Activated naive CD4-positive, alpha-beta T cell treated with anti-CD3 and anti-CD28 coated beads, Interleukin-2, amount 50 U/mL, for 24 hours (primary cell): Measurements from ENCODE around the gene BTBD8.
"Not testable (repeated sequence)": the region's sequence is repeated elsewhere in the genome, so short reads cannot be mapped to it uniquely, and the experiment has no call there.

Experiments used
- H3K27ac Mint-ChIP-seq: one replicate; pipeline ENCODE4 v1.8.0; 2021; ENCODE audit warnings: mild to moderate bottlenecking, mixed read lengths
- H3K27me3 Mint-ChIP-seq: one replicate; pipeline ENCODE4 v1.8.0; 2021; ENCODE audit warnings: mixed read lengths
- H3K36me3 Mint-ChIP-seq: one replicate; pipeline ENCODE4 v1.8.0; 2021; ENCODE audit warnings: mixed read lengths
- H3K4me1 Mint-ChIP-seq: one replicate; pipeline ENCODE4 v1.8.0; 2021; ENCODE audit warnings: mixed read lengths
- H3K4me3 Mint-ChIP-seq: one replicate; pipeline ENCODE4 v1.8.0; 2021; ENCODE audit warnings: mild to moderate bottlenecking, mixed read lengths
- H3K9me3 Mint-ChIP-seq: one replicate; pipeline ENCODE4 v1.8.0; 2021; ENCODE audit warnings: mixed read lengths

Gene BTBD8

DNA sequence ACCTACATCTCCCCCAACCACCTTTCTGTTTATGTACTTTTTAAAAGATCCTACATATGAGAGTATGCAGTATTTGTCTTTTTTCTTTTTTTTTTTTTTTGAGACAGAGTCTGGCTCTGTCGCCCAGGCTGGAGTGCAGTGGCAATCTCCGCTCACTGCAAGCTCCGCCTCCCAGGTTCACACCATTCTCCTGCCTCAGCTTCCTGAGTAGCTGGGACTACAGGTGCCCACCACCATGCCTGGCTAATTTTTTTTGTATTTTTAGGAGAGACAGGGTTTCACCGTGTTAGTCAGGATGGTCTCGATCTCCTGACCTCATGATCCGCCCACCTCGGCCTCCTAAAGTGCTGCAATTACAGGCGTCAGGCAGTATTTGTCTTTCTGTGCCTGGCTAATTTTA lies 2.1 kb upstream of the BTBD8 start:
- H3K4me3 Mint-ChIP-seq, H3K27ac Mint-ChIP-seq, H3K36me3 Mint-ChIP-seq, H3K9me3 Mint-ChIP-seq, H3K27me3 Mint-ChIP-seq: not testable (repeated sequence)
- peaks cover 23% of the 10 kb centered on the region for H3K4me1 Mint-ChIP-seq

DNA sequence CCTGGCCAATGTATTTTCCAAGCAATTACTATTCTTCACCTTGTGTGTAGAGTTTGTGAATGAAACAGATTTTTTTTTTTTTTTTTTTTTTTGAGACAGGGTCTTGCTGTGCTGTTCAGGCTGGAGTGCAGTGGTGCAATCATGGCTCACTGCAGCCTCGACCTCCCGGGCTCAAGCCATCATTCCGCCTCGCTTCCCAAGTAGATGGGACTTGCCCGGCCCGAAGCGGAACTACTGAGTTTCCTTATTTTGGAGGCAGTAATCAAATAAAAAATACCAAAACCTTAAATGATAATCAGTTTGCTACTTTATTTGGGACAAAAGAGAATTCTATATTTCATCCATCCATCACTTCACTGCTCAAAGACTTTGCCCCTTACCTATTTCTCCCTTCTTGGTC lies 704 bp upstream of the BTBD8 start:
- Mint-ChIP-seq H3K4me1 (peaks cover 27% of the 10 kb centered on the region), H3K4me3 (peak overlapping the region; percentile 40), H3K9me3 (no peaks in the 10 kb centered on the region), H3K27ac (no peak overlapping the region), H3K27me3 (no peaks in the 10 kb centered on the region), H3K36me3 (no peaks in the 10 kb centered on the region)

DNA sequence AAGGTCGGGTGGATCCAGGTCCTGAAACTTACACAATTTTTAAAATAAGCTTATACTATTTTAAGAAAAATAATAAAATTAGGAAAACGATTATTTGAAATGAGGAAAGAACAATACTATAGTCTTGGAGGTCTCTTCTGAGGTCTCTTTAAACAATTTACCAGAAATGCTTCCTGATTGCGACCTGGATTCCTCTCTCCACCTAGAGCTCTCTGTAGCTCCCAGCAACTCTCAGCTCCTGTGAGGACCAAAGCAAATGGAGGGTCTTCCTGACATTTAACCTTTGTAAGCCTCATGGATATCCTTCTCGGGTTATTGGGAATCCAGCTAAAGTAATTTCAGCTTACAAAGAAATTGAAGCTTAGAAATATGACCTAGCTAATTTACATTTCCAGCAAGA lies 886 bp downstream of the BTBD8 start:
- Mint-ChIP-seq H3K27me3 (no peaks in the 10 kb centered on the region), H3K27ac (peak overlapping the region; percentile 32), H3K4me1 (peaks cover 34% of the 10 kb centered on the region), H3K9me3 (no peaks in the 10 kb centered on the region), H3K4me3 (peak overlapping the region; percentile 98), H3K36me3 (peaks cover 7% of the 10 kb centered on the region)

DNA sequence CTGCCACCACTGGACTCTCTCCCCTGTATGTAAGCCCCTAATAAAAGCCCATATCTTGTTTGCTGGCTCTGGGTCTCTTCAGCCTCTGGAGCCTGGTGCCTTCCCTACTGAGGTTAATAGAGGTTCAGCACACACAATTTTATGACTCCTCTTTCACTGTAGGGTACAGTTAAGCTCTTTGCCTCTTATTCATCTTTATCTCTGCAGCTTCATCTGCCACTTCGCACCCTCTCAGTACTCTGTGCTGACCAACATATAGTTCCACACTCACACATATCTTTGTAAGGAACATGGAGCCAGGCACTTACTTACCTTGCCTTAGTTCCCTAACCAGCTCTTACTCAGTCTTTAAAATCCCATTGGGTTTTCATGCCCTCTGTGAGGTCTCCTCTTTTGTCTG lies 4.5 kb downstream of the BTBD8 start:
- Mint-ChIP-seq H3K27me3 (no peaks in the 10 kb centered on the region), H3K4me3 (no peak overlapping the region)

DNA sequence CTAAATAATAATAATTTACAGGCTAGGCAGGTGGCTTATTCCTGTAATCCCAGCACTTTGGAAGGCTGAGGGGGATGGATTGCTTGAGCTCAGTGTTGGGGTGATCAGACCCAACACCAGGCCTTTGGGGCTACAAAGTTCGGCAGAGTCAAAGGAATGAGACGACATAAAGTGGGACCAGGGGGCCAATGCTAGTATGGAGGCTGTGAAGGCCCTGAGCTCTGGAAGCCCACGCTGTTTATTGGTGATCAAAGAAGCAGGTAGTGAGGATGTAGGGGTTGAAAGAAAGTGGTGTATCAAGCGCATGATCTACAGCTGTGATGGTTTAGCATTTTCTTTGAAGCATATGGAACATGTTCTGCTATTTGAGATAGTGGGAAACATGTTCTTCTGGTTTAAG lies 5.6 kb downstream of the BTBD8 start:
- peaks cover 24% of the 10 kb centered on the region for H3K4me1 Mint-ChIP-seq
- no peaks in the 10 kb centered on the region for H3K27me3 Mint-ChIP-seq
- no peaks in the 10 kb centered on the region for H3K9me3 Mint-ChIP-seq
- H3K4me3 Mint-ChIP-seq, result no peak overlapping the region
- H3K36me3 Mint-ChIP-seq, result peaks cover 19% of the 10 kb centered on the region
- H3K27ac Mint-ChIP-seq, result no peak overlapping the region

More for the DNA sequence above, 4.5 kb downstream of the BTBD8 start:
- Mint-ChIP-seq H3K9me3 (no peaks in the 10 kb centered on the region), H3K4me1 (peaks cover 34% of the 10 kb centered on the region), H3K27ac (no peak overlapping the region), H3K36me3 (peaks cover 13% of the 10 kb centered on the region)

DNA sequence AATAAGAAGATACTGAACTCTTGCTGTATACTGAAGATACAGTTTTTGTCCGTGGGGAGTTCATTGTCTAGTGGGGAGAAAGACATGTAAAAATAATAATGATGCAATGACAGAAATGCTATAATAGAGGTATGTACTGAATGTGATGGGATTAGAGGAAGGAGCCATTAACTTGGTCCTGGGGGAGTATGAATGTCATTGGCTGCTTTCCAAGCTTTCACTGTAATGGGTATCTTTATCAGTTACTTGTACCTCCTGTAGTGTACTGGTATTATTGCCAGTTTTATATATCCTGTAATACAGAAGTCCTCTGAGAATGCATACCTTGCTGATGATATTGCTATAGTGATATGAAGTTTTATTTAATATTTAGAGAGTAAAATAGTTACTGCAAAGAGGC lies 7.4 kb downstream of the BTBD8 start:
- H3K27me3 Mint-ChIP-seq, result no peaks in the 10 kb centered on the region
- H3K27ac Mint-ChIP-seq, result no peak overlapping the region
- H3K9me3 Mint-ChIP-seq, result no peaks in the 10 kb centered on the region
- H3K36me3 Mint-ChIP-seq, result peaks cover 21% of the 10 kb centered on the region
- H3K4me3 Mint-ChIP-seq, result no peak overlapping the region
- peaks cover 14% of the 10 kb centered on the region for H3K4me1 Mint-ChIP-seq

DNA sequence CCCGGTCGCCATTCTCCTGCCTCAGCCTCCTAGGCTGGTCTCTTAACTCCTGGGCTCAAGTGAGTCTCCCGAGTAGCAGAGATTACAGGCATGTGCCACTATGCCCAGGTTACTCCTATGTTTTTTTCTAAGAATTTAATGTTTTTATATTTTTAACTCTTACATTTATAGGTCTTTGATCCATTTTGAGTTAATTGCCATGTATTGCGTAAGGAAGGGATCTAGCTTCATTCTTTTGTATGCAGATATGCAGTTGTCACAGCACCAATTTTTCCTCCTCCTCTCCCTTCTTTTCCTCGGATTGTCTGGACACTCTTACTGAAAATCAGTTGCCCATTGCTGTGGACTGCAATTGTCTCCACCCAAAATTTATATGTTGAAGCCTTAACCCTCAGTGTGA lies 11.5 kb downstream of the BTBD8 start:
- Mint-ChIP-seq H3K4me3 (no peak overlapping the region), H3K27ac (no peak overlapping the region), H3K36me3 (peaks cover 27% of the 10 kb centered on the region), H3K4me1 (peaks cover 8% of the 10 kb centered on the region), H3K27me3 (no peaks in the 10 kb centered on the region), H3K9me3 (no peaks in the 10 kb centered on the region)

DNA sequence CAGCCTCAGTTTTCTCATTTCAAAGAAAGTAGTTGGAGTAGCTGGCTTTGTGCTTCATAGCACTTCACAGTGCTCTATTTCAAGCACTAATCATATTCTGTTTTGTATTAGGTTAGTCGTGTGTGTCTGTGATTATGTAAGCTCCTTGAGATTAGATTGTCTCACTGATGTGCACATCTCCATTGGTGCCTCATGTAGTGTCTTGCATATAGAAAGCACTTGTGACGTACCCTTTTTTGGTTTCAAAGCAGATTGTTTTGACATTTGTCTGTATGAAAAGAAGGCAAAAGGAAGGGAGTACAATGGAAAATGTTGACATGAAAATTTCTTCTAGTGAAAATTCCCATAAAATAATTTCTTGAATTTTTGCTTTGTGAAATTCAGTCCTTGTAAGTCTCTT lies 13.9 kb downstream of the BTBD8 start:
- peaks cover 30% of the 10 kb centered on the region for H3K36me3 Mint-ChIP-seq
- no peaks in the 10 kb centered on the region for H3K9me3 Mint-ChIP-seq
- no peaks in the 10 kb centered on the region for H3K27me3 Mint-ChIP-seq
- no peak overlapping the region for H3K4me3 Mint-ChIP-seq
- H3K27ac Mint-ChIP-seq, result no peak overlapping the region
- peaks cover 8% of the 10 kb centered on the region for H3K4me1 Mint-ChIP-seq

DNA sequence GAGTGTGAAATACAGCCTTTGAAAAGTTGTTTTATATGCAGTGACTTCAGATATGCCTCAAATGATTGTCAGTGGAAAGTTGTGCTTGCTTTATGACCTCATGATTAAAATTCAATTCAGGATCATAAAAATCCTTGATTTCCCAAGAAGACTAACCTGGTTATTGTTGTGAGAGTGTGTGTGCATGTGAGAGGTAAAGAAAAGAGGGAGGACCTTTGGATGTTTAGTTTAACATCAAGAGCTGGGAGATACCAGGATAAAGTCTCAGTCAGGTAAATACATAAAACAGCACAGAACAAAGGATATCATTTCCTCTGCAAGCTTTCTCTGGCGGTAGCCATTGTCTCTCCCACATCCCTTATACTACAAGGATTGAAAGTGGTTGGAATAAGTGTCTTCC lies 14.4 kb downstream of the BTBD8 start:
- Mint-ChIP-seq H3K9me3 (no peaks in the 10 kb centered on the region), H3K4me1 (peaks cover 8% of the 10 kb centered on the region), H3K27ac (no peak overlapping the region), H3K4me3 (no peak overlapping the region), H3K36me3 (peaks cover 28% of the 10 kb centered on the region), H3K27me3 (no peaks in the 10 kb centered on the region)

DNA sequence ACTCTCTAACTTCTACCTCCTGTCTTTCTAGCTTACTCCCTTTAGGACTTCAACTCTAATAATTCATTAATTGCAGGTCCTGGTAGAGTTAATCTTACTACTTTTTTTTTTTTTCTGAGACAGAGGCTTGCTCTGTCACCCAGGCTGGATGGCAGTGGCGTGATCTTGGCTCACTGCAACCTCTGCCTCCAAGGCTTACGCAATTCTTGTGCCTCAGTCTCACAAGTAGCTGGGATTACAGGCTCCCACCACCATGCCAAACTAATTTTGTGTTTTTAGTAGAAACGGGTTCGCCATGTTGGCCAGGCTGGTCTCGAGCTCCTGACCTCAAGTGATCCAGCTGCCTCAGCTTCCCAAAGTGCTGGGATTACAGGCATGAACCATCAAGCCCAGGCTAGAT lies 15.7 kb downstream of the BTBD8 start:
- no peak overlapping the region for H3K4me3 Mint-ChIP-seq
- H3K27me3 Mint-ChIP-seq, result no peaks in the 10 kb centered on the region
- no peak overlapping the region for H3K27ac Mint-ChIP-seq
- no peaks in the 10 kb centered on the region for H3K9me3 Mint-ChIP-seq
- peaks cover 8% of the 10 kb centered on the region for H3K4me1 Mint-ChIP-seq
- peaks cover 24% of the 10 kb centered on the region for H3K36me3 Mint-ChIP-seq

DNA sequence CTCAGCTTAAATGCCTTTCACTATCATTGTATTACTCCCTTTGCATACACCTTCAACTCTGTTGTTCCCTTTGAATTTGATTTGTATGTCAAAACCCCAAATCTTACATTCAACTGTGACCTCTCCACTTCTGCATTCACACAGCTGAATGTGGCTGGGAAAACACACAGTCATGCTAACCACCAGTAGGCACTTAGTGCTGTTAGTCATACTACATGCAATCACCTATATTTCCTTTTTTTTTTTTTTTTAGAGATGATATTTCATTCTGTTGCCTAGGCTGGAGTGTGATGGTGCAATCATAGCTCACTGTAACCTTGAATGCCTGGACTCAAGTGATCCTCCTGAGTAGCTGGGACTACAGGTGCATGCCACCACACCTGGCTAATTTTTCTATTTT lies 16.2 kb downstream of the BTBD8 start:
- Mint-ChIP-seq H3K4me1 (peaks cover 8% of the 10 kb centered on the region), H3K4me3 (no peak overlapping the region), H3K27me3 (no peaks in the 10 kb centered on the region), H3K9me3 (no peaks in the 10 kb centered on the region), H3K27ac (no peak overlapping the region), H3K36me3 (peaks cover 26% of the 10 kb centered on the region)

DNA sequence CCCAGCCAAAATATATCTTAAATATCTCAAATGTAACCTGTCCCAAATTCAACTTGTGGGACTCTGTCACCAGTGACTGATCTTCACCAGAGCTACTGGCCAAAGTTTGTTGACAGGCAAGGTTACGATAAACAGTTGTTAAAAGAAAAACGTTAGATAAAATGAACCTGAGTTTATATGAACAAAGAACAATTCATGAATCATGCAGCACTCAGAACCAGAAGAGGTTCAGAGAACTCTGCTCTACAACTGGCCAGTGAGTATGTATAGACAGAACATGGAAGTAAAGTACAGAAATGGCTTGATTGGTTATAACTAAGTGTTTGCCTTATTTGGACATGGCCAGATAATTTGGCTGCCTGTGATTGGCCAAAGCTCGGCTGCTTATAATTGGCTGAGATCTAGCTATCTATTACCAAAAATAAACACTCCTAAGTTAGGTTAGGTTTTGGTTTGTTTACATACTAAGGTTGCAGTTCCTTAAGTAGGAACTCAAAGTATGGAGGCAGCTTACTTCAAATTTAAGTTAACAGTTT lies 25.5 kb downstream of the BTBD8 start:
- Mint-ChIP-seq H3K4me3 (no peak overlapping the region), H3K27me3 (no peaks in the 10 kb centered on the region), H3K36me3 (peaks cover 19% of the 10 kb centered on the region), H3K4me1 (no peaks in the 10 kb centered on the region), H3K27ac (no peak overlapping the region), H3K9me3 (no peaks in the 10 kb centered on the region)

DNA sequence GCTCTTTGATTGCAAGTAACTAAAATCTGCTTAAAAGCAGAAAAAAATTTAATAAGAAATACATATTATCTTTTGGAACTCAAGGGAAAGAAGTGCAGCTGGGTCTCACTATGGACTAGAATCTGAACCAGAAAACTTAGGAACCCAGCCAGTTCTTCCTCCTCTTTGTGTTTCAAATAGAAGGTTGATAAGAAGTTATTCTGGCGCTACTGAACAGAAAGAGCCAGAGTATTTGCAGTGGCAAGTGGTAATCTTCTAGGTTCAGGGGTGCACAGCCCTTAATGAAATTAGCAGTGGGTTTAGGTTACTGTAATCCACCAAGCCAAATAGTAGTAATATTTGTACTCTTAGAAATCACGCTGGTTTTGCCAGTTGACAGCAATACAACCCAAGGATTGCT lies 28.5 kb downstream of the BTBD8 start:
- no peaks in the 10 kb centered on the region for H3K9me3 Mint-ChIP-seq
- H3K27me3 Mint-ChIP-seq, result no peaks in the 10 kb centered on the region
- peaks cover 15% of the 10 kb centered on the region for H3K36me3 Mint-ChIP-seq
- H3K4me3 Mint-ChIP-seq, result no peak overlapping the region
- no peak overlapping the region for H3K27ac Mint-ChIP-seq
- no peaks in the 10 kb centered on the region for H3K4me1 Mint-ChIP-seq

DNA sequence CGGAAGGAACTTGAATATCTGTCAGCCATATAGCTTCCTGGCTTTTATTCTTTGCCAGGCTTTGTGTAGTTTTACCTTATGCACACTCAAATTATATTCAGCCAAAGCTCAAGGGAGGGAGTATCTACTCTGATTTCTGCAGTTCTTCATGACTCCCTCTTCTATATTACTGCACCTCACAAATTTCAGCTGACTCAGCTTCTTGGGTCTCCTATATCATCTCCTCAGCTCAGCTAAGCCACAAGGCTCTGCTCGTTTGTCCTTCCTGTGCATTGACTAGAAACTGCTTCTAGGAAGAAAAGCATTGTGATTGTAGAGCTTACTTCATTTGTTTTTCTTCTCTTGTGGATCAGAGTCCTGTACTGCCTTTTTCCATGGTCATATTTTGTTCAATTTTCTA lies 37.4 kb downstream of the BTBD8 start:
- Mint-ChIP-seq H3K4me1 (peaks cover 11% of the 10 kb centered on the region), H3K4me3 (no peak overlapping the region), H3K9me3 (no peaks in the 10 kb centered on the region), H3K27me3 (no peaks in the 10 kb centered on the region), H3K36me3 (peaks cover 4% of the 10 kb centered on the region), H3K27ac (no peak overlapping the region)

DNA sequence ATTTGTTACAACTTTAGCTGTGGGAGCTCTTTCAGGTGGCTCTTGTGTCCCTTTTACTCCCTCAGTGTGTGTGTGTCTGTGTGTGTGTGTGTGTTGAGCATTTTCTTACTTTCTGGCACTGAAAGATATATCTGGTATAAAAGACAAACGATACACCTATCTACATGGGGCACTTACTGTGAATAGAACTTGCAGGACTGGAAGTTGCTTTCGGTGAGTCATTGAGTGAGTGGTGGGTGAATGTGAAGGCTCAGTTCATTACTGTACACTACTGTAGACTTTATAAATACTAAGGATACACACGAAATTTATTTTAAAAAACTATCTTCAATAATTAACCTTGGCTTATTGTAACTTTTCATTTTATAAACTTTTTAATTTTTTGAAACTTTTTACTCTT lies 38.7 kb downstream of the BTBD8 start:
- H3K27ac Mint-ChIP-seq, result no peak overlapping the region
- H3K36me3 Mint-ChIP-seq, result peaks cover 1% of the 10 kb centered on the region
- no peaks in the 10 kb centered on the region for H3K27me3 Mint-ChIP-seq
- H3K4me3 Mint-ChIP-seq, result no peak overlapping the region
- H3K9me3 Mint-ChIP-seq, result no peaks in the 10 kb centered on the region
- peaks cover 21% of the 10 kb centered on the region for H3K4me1 Mint-ChIP-seq

DNA sequence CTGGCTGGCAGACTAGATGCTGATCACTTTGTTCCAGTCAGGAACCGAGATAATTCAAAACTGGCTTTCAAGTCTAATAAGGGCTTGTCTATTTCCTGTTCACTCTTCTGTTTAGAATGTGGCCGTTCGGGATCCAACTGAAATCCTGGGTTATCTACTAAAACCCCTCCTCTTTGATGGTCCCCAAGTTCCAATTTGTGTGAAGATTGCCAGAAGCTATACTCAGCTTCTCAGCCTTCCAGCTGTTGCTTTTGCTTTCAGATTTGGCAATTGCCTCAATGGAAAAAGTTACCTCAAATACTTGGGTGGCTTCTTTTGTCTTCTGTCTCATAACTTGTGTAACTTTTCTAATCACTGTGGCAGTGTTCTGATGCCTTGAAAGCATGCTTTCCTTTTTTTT lies 43.7 kb downstream of the BTBD8 start:
- Mint-ChIP-seq H3K9me3 (no peaks in the 10 kb centered on the region), H3K4me3 (peak overlapping the region; percentile 16), H3K36me3 (peaks cover 9% of the 10 kb centered on the region), H3K27me3 (no peaks in the 10 kb centered on the region), H3K4me1 (peaks cover 16% of the 10 kb centered on the region), H3K27ac (peak overlapping the region; percentile 5)

DNA sequence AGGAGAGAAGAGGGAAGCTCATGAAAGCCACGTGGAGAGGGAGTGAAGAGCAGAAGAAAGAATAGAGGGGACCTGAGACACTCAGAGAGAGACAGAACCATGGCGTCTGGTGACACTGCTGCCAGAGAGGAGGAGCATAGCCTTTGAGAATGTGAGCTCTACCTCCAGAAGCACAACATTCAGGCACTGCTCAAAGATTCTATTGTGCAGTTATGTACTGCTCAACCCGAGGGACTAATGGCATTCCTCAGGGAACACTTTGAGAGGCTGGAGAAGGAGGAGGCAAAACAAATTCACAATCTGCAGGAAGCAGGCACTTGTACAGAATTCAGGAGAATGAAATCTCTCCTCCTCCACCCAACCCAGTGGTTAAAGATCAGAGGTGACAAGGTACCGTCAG lies 45.1 kb downstream of the BTBD8 start:
- H3K4me3 Mint-ChIP-seq, result no peak overlapping the region
- no peaks in the 10 kb centered on the region for H3K9me3 Mint-ChIP-seq
- H3K27me3 Mint-ChIP-seq, result no peaks in the 10 kb centered on the region
- H3K27ac Mint-ChIP-seq, result no peak overlapping the region
- peaks cover 15% of the 10 kb centered on the region for H3K36me3 Mint-ChIP-seq
- H3K4me1 Mint-ChIP-seq, result peaks cover 16% of the 10 kb centered on the region
